ENCODE data around the gene FASTK. TPM values are rescaled to one million over a fixed set of nuclear protein-coding genes. Genes with fewer than 3 reads are reported as not detected.

The FASTK gene
- total RNA-seq, 1 experiment from 2014 or later, result 95.4 TPM

DNA sequence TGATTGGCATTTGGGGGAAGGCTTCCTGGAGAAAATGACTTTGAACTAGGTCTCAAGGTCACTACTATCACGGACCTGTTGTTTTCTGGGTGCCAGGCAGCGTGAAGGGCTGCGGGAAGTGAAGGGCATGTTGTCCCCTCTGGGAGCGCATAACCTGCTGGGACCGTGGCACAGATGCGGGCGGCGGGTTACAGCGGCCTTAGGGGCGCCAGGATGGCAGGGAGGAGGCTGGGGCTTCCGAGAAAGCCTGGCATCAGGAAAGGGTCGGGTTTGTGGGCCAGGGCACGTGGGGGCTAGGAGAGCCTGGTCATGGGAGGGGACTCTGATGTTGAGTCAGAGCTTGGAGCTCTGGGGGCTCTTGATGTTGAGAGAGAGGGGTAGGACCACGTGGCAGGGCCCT, 15.1 kb downstream of the FASTK start:
- no peak for DNase-seq (ENCODE audit: low spot score)

- no peak for DNase-seq (ENCODE audit: low spot score)
Observed at GRCh38 chr7:151064993-151065392, 15.6 kb downstream of the FASTK start.

DNA sequence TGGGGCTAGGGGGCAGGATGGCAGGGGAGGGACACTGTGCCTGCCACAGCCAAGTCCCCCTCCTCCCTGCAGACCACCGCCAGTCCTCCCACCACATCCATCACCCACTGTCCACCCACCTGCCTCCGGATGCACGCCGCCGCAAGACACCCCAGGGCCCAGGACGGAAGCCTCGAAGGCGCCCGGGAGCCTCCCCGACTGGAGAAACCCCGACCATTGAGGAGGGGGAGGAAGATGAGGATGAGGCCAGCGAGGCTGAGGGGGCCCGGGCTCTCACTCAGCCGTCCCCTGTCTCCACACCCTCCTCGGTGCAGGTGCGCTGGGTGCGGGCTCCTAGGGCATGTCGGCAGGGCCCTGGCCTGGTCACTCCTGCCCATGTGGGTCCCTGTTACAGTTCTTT, 16.2 kb downstream of the FASTK start:
- DNase-seq (ENCODE audit: low spot score), result no peak

DNA sequence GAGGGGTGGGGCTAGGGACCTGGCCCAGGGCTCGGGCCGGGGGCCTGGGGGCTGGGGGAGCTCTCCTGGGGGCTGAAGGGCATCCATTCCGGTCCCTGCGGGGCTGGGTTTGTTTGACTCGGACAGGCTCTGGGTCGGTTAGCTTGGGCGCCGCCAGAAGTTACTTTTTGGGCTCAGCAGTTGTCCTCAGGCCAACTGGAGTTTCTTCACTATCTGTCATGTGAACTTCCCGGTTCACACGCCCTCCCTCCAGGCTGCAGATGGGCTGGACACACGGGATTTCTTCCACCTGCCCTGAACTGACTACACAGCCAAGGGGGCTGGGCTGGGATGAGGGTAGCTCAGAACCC, 17.4 kb downstream of the FASTK start:
- peak; percentile 62 for DNase-seq (ENCODE audit: low spot score)

- DNase-seq (ENCODE audit: low spot score), result peak; percentile 49
Observed at GRCh38 chr7:151062399-151063211, 18.0 kb downstream of the FASTK start.

GRCh38 chr7:151062111-151062398, 18.6 kb downstream of the FASTK start:
- no peak for DNase-seq (ENCODE audit: low spot score)

GRCh38 chr7:151061213-151062110, 19.1 kb downstream of the FASTK start:
- DNase-seq (ENCODE audit: low spot score), result no peak

GRCh38 chr7:151060416-151061212, 20.0 kb downstream of the FASTK start:
- peak; percentile 82 for DNase-seq (ENCODE audit: low spot score)

DNA sequence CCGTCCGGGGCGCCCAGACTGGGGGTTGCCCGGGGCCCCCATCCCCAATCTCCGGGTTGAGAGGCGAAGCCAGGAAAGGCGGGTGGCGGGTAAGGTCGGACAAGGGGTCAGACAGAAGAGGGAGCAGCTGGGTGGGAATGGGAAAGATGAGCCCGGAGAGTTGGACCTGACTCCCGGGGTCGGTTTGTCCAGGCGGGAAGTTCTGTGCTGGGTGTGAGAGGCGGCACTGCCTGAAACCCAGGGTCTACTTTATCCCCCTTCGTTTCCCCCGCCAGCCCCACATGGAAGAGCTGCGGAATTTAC, 20.5 kb downstream of the FASTK start:
- no peak for DNase-seq (ENCODE audit: low spot score)

DNA sequence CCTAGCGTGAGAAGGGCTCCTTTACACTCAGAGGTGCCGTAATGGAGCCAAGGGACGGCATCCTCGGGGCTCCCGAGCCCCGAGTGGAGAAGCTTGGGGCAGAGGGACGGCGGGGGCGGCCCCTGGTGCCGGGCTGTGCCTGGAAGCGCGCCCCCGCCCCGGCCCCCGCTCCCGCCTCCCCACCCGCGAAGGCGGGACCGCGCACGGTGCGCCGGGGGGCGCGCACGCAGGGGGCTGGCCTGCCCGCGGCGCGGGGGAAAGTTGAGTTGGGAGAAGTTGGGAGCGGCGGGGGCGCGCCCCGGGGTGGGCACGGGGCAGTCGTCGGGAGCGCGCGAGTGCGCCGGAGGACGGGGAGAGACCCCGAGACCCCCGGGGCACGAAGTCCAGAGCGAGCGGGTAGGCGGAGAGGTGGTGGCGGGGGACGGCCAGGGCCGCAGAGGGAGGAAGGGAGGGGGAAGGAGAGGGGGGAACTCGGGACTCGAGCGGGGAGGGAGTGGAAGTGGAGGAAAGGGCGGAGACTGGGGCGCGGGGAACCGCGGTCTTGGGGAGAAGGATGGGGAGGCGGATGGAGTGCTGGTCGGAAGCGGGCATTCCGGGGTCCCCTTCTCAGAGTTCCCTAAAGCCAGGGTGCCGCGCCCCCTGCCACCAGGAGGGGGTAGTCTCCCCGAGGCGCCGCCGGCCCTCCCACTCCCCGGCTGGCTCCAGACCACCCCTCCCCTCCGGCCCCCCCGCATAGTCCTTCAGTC, 21.1 kb downstream of the FASTK start, which contains the start of gene SLC4A2:
Gene SLC4A2, plus strand, starts transcription at position 223 of the 746 bp plus-strand sequence. CDS start 2,399 bp downstream, outside the sequence.
- peak; percentile 66 for DNase-seq (ENCODE audit: low spot score)

DNA sequence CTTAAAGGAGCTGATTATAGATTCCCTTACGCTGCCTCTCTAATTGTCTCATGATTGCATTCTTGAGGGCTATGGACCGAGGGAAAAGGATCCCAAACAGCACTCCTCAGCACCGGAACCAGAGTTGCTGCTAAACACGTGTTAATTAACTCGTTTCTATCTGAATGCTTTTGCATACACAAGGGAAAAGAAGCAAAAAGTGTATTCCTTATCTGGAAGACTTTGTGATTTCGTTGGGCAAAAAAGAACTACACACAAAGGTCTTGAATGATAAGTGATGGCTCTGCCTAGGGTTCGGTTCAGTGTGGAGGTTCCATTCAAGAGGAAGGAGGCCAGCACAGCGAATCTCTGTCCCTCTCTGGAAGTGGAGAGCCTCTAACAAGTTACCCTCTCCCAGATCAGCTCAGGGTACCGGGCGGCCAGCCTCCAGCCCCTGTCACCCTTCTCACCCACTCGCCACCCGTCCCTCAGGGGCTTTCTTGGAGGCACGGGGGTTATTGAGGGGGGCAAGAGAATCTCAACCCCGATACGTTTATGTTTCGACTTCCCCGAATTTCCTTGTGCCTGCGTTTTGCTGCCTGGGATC, 21.7 kb downstream of the FASTK start:
- no peak for DNase-seq (ENCODE audit: low spot score)

DNA sequence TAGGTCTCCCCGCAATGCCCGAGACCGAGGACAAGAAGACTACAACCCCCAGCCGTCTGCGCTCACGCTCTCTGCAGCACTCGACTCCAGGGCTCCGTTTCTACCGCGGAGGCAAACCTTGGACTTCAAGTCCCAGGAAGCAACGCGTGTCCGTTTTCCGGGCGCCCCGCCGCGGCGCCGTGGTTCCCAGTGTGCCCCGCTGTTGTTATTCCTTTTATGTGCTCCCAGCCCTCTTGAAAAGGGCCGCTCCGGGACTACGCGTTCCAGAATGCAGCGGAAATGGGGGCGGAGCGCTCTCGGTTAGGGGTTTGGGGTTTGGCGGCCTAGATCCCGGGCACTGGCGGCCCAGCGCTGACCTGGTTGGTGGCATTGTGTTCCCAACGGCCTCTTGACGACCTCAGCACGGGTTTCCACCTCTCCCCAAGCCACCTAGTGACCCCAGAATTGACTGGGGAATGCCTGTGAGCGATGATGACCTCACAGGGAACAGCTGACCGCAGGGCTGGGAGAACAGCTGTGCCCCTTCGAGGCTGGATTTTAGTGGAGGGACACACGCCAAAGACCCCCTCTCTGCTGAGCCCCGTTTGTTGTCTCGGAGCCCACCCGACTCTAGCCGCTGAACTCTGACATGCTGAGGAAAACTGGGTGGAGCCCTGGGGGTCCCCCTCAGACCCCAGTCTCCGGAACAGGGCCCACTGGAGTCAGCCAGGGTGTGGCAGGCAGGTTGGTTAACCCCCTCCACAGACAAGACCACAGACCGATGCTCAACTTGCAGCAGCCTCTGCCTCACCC, 22.4 kb downstream of the FASTK start:
- peak; percentile 98 for DNase-seq (ENCODE audit: low spot score)

DNA sequence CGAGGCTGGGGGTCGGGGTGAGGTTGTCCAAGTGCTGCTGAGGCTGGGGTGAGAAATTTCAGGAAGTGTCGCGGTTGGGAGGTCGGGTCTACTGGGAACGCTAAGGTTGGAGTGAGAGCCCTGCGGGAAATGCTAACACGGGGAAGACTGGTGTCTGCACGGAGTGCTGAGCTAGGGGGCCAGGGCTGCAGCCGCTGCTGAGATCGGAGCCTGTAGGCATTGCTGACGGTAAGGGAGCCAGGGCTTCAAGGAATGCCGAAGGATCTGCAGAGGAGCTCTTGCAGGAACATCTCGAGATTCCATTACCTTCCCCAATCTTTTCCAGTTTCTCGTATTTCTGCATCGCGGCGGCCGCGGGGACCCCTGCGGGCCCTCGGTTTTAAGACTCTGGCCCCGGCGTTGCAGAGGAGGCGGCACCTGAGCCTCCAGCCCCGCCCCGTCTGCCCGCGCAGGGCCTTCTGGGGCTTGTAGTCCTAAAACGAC, 23.1 kb downstream of the FASTK start, which contains the start of gene CDK5:
Gene CDK5, minus strand, starts transcription at position 392 of the 483 bp plus-strand sequence. Its CDS starts 49 bp downstream, at position 343.
- DNase-seq (ENCODE audit: low spot score), result no peak

- no peak for DNase-seq (ENCODE audit: low spot score)
Observed at GRCh38 chr7:151056666-151057505, 23.7 kb downstream of the FASTK start.

GRCh38 chr7:151056283-151056665, 24.3 kb downstream of the FASTK start:
- no peak for DNase-seq (ENCODE audit: low spot score)

GRCh38 chr7:151053751-151054150, 26.9 kb downstream of the FASTK start:
- DNase-seq (ENCODE audit: low spot score), result no peak

DNA sequence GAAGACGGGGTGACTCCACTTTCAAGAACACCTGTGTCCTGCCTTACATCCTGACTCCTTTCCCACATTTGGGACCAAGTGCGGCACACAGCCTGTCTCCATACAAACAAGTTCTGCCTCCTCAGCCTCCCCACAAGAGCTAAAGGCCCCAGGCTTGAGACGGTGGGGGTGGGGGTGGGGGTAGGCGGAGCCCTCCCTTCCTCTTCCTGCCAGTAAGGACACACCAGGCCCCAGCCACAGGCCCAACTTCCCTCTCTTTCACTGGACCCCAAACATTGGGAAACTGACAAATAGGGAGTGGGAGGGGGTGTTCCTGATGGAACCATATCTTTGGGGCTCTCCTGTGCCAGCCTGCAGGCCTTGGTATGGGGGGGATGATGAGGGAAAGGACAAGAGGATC, 27.5 kb downstream of the FASTK start:
- DNase-seq (ENCODE audit: low spot score), result no peak

DNA sequence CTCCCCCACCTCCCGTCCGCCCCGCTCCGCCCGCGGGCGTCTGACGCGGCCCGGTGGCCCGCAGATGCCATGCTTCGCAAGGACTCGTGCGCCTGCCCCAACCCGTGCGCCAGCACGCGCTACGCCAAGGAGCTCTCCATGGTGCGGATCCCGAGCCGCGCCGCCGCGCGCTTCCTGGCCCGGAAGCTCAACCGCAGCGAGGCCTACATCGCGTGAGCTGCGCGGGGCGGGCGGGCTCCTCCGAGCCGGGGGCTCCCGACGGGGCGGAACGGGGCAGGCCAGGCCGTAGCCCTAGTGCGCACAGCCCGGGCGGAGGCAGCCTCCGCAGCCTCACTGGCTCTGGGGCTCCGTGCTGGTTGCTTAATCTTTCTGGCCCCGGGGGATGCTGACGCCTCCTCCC, 29.5 kb downstream of the FASTK start:
- DNase-seq (ENCODE audit: low spot score), result no peak

GRCh38 chr7:151048911-151049463, 31.6 kb downstream of the FASTK start:
- DNase-seq (ENCODE audit: low spot score), result no peak

All from A172 (cell line).